Naive B cell (primary cell): ENCODE data around the gene CTRB1. TPM values are rescaled to one million over a fixed set of nuclear protein-coding genes. Genes with fewer than 3 reads are reported as not detected.
"Not testable (repeated sequence)": the region's sequence is repeated elsewhere in the genome, so short reads cannot be mapped to it uniquely, and the experiment has no call there.

Experiments
- ATAC-seq, 2 donors: fragments of 150-1000 bp; cut with Tn5 transposase; 2 replicates each; pipeline ENCODE4 v1.10.0; 2021; ENCODE audit warnings: low read depth in 2 of 2, mild to moderate bottlenecking in 2 of 2, moderate library complexity in 2 of 2
- DNase-seq: peaks from one replicate; pipeline ENCODE4 v3.0.0; 2022
- H3K27ac Mint-ChIP-seq, 6 donors: one replicate each; pipeline ENCODE4 v1.8.0; 2020 to 2022; ENCODE audit warnings: mild to moderate bottlenecking in 6 of 6, mixed read lengths in 6 of 6, moderate library complexity in 5 of 6, inconsistent platforms in 2 of 6
- H3K27me3 Mint-ChIP-seq, 3 donors: one replicate each; pipeline ENCODE4 v1.8.0; 2021 to 2022; ENCODE audit warnings: mixed read lengths in 3 of 3, mild to moderate bottlenecking in 1 of 3
- H3K36me3 Mint-ChIP-seq, 2 donors: one replicate each; pipeline ENCODE4 v1.8.0; 2020 to 2022; ENCODE audit warnings: mixed read lengths in 2 of 2, inconsistent platforms in 1 of 2, mild to moderate bottlenecking in 1 of 2
- H3K4me1 Mint-ChIP-seq, 3 donors: one replicate each; pipeline ENCODE4 v1.8.0; 2020 to 2022; ENCODE audit warnings: mixed read lengths in 3 of 3, inconsistent platforms in 1 of 3, mild to moderate bottlenecking in 1 of 3, moderate library complexity in 1 of 3
- H3K4me3 Mint-ChIP-seq, 8 donors: one replicate each; pipeline ENCODE4 v1.8.0; 2020 to 2022; ENCODE audit warnings: mild to moderate bottlenecking in 8 of 8, mixed read lengths in 8 of 8, moderate library complexity in 8 of 8, inconsistent platforms in 2 of 8
- H3K9me3 Mint-ChIP-seq, 7 donors: one replicate each; pipeline ENCODE4 v1.8.0; 2020 to 2022; ENCODE audit warnings: mixed read lengths in 7 of 7, mild to moderate bottlenecking in 5 of 7, inconsistent platforms in 2 of 7, moderate library complexity in 1 of 7
- polyA plus RNA-seq, 6 donors: library from polyadenylated mRNA; unstranded; fragments of 300-500 nt; fragmentation: Illumina TruSeq; gene quantifications; one replicate each; pipeline ENCODE4 v1.2.3, GENCODE V29; 2021; ENCODE audit warnings: low read depth in 6 of 6

CTRB1 gene
- polyA plus RNA-seq, 6 donors from 2014 or later, result not detected

DNA sequence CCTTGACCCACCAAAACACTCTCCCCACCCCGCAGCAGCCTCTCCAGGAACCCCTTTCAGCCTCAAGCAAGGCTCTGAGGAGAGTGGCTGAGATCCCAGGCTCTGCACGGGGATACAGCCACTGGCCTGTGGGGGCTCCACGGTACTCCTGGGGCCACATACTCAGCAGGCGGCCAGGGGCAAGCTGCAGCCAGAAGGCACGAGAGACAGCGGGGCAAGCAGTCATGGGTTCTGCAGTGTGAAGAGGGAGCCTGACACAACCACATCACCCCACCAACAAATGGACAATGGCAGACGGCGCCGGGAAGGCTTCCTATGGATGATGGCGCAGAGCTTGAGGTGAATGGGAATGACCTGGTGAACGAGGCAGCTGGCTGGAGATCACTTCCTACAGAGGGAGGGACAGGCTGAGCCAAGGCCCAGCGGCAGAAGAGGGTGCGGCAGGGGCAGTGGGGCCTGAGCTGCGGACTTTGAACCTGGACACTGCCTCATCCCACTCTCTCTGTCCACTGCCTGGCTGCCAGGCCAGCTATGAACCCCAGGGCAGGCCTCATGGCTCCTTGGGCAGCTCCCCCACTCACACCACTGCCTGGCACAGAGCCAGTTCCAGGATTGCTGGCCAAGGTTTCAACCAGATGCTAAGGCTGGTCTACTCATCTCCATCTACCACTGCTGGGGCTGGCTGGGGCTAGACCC, 43.5 kb downstream of the CTRB1 start:
- H3K27me3 Mint-ChIP-seq, result peaks cover 62 to 86% (median 77%) of the 10 kb centered on the region in 3 donors
- no peak overlapping the region for H3K27ac Mint-ChIP-seq

DNA sequence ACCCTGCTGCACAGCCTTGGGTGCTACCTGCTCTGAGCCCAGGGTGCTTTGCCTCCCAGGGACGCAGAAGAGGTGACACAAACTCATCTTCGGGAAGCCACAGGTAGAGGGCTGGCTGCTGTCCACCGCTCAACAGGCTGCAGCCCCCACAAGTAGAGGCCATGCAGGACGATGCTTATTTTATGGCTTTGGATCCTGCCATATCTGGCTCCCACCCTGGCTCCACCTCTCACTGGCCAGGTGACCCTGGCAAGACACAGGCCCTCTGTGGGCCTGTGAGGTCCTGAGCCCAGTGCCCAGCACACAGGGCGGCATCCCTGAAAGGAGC, 44.0 kb downstream of the CTRB1 start:
- Mint-ChIP-seq H3K4me3 (peak overlapping the region in 1 of 8 donors; percentile 41), H3K4me1 (peaks cover 11 to 17% (median 12%) of the 10 kb centered on the region in 3 donors), H3K36me3 (no peaks in the 10 kb centered on the region), H3K27ac (no peak overlapping the region), H3K27me3 (peaks cover 58 to 86% (median 80%) of the 10 kb centered on the region in 3 donors), H3K9me3 (no peaks in the 10 kb centered on the region)
- DNase-seq (no peak), ATAC-seq (no peak)

More for the DNA sequence above, 43.5 kb downstream of the CTRB1 start:
- no peaks in the 10 kb centered on the region for H3K9me3 Mint-ChIP-seq
- peak overlapping the region in 1 of 8 donors; percentile 59 for H3K4me3 Mint-ChIP-seq
- DNase-seq (no peak), ATAC-seq (no peak)
- H3K36me3 Mint-ChIP-seq, result no peaks in the 10 kb centered on the region
- H3K4me1 Mint-ChIP-seq, result peaks cover 11 to 17% (median 12%) of the 10 kb centered on the region in 3 donors

DNA sequence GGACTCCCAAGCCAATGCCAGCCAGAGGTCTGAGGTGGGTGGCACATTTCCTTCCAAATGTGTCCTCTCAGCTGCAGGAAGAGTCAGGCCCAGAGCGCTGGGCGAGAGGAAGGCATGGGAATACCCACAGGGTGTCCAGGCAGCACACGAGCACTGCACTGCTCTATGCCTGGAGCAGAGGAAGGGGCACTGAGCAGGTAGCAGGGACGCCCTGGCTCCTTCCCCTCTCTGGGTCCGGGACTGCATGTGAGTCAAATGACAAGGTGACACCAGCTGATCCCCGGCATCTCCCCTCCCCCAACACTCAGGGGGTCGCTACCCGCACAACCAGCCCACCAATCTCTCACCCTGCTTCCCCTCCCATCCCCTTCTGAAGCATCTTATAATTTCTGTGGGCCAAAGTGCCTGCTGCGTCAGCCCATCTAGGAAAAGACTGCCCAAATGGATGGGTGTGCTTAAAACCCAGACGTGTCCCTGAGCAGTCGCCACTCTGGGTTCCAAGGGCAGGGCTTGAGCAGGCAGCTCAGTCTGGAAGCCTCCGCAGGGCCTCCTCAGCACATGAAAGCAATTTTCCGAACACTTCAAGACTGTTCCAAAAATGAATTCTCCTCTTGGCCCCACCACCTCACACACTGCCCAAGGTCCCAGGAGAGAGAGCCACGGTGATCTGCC, 44.6 kb downstream of the CTRB1 start:
- ATAC-seq, result no peak
- Mint-ChIP-seq H3K36me3 (no peaks in the 10 kb centered on the region), H3K27ac (no peak overlapping the region), H3K4me3 (peak overlapping the region in 1 of 8 donors; percentile 41), H3K4me1 (peaks cover 11 to 17% (median 12%) of the 10 kb centered on the region in 3 donors), H3K9me3 (peaks cover 0 to under 1% (median 0%) of the 10 kb centered on the region in 7 donors), H3K27me3 (peaks cover 56 to 86% (median 75%) of the 10 kb centered on the region in 3 donors)
- DNase-seq, result no peak

DNA sequence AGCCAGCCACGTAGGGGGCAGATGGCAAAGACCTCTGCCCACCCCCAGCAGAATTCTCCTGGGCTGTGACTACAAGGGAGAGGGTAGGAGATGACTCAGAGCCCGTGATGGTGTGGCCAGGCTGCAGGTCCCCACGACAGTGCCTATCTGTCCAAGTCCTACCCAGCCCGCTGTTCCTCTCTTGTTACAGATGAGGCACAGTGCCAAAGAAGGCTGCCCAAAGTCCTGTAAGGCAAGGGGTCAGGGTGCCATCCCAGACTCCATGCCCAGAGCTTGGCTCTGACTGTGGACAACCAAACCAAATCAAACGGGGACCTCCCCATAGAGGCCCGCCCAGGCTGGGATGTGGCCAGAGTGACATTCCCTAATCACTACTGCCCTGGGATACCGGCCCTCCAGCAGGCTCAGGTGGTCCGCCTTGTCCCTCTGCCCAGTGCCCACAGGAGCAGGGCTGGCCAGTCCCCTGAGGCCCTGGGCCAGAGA, 45.2 kb downstream of the CTRB1 start:
- peak overlapping the region; percentile 57 to 91 (median 68) for H3K4me3 Mint-ChIP-seq

GRCh38 chr16:75264457-75264998, 45.7 kb downstream of the CTRB1 start:
- Mint-ChIP-seq H3K9me3 (peaks cover 0 to 2% (median 0%) of the 10 kb centered on the region in 7 donors), H3K36me3 (no peaks in the 10 kb centered on the region), H3K4me1 (peaks cover 11 to 17% (median 12%) of the 10 kb centered on the region in 3 donors), H3K27me3 (peaks cover 52 to 78% (median 67%) of the 10 kb centered on the region in 3 donors), H3K4me3 (peak overlapping the region; percentile 57 to 91 (median 73)), H3K27ac (peak overlapping the region in 1 of 6 donors; percentile 59)
- ATAC-seq (no peak), DNase-seq (no peak)

More for the DNA sequence above, 45.2 kb downstream of the CTRB1 start:
- peak overlapping the region in 1 of 6 donors; percentile 59 for H3K27ac Mint-ChIP-seq
- peaks cover 0 to 2% (median 0%) of the 10 kb centered on the region in 7 donors for H3K9me3 Mint-ChIP-seq
- H3K36me3 Mint-ChIP-seq, result no peaks in the 10 kb centered on the region
- no peak for DNase-seq
- peaks cover 11 to 17% (median 12%) of the 10 kb centered on the region in 3 donors for H3K4me1 Mint-ChIP-seq
- ATAC-seq, result no peak
- peaks cover 54 to 80% (median 69%) of the 10 kb centered on the region in 3 donors for H3K27me3 Mint-ChIP-seq

DNA sequence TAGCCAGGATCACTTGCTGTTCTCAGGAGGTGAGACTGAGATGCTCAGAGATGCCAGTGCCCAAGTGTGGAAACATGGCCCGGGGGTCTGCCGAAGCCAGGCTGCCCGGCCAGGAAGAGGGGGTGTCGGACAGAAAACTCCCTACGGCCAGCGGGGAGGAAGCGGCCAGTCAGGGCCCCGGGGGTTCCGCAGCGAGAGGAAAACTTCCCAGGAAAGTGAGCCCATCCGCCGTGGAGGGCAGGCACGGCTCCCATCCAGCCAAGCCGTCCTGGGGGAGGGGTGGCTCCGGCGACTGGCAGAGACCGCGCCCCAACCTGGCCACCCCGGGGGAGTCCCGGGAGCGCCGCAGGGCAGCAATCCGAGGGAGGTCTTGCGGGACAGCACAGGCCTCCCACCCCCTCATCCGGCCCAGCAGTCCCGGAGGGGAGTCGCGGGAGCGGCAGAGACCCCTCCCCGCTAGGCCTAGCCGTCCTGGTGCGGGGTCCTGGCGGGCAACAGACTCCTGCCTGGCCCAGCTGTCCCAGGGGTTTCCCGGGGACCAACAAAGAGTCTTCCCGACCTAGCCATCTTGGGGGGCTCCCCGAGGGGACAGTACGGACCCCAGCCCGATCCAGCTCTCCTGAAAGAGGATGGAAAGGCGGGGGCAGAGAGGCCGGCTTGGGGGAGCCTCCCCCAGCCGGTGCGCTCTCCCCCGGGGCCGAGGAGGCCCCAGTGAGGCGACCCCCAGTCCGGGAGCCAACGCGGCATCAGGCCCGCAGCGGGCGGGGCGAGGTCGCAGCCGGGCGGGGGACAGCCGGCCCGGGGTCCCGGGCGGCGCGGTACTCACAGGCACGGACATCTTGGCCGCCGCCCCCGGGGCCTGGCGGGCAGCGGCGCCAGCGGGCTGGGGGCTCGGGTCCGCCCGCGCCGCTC, 46.5 kb downstream of the CTRB1 start:
- Mint-ChIP-seq H3K27ac (no peak overlapping the region), H3K4me1 (peaks cover 11 to 17% (median 12%) of the 10 kb centered on the region in 3 donors)
- peak in 1 of 2 donors; percentile 4 for ATAC-seq

GRCh38 chr16:75265911-75266701, 47.3 kb downstream of the CTRB1 start:
- Mint-ChIP-seq H3K9me3 (peaks cover 0 to 2% (median 0%) of the 10 kb centered on the region in 7 donors), H3K4me1 (peaks cover 11 to 17% (median 12%) of the 10 kb centered on the region in 3 donors), H3K27me3 (peaks cover 45 to 71% (median 62%) of the 10 kb centered on the region in 3 donors), H3K27ac (peak overlapping the region in 1 of 6 donors; percentile 41), H3K4me3 (peak overlapping the region; percentile 49 to 88 (median 86)), H3K36me3 (no peaks in the 10 kb centered on the region)
- DNase-seq, result no peak
- ATAC-seq, result peak; percentile 16 to 25

More for the DNA sequence above, 46.5 kb downstream of the CTRB1 start:
- H3K36me3 Mint-ChIP-seq, result no peaks in the 10 kb centered on the region
- H3K27me3 Mint-ChIP-seq, result peaks cover 52 to 77% (median 69%) of the 10 kb centered on the region in 3 donors
- peak overlapping the region in 7 of 8 donors; percentile 57 to 91 (median 72) for H3K4me3 Mint-ChIP-seq
- DNase-seq, result no peak
- peaks cover 0 to 2% (median 0%) of the 10 kb centered on the region in 7 donors for H3K9me3 Mint-ChIP-seq

DNA sequence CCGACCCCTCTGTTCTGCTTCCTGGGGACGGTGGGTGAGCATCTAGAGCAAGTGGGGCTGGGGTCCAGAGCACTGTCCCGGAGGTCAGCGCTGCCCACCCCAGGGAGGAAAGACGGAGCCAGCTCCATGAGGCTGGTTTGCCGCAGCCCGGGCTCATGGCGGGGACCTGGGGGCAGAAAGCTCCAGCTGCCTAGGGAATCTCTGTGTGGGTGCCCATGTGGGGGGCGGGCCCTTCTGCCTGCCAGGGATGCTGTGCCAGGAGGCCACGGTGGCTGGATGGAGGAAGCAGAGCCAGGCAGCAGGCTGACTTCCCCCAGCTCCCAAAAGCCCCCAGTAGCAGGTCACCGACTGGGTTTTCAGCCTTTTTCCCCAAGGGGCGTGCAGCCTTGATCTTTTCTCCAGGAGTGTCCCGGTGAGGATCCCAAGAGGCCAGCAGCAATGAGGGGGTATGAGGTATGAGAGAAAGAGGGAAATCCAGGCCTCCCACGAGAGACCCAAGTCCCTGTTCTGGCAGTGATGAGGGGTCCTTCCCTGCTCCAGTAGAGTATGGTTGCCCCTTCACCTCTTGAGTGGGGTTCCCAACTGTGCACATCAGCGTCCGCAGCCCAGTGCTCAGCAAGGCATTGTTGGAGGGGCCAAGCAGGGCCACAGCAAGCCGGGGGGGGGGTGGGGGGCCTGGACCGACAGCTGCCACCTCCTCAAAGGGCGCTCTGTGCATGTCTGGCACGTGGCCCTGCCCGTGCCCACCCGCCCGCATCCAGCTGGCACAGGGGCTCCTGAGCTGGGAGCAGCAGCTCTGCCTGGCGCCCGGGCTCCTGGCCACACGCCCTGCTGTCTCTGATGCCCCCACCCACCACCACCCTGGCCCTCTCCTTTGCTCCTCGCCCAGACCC, 48.2 kb downstream of the CTRB1 start:
- peak overlapping the region in 7 of 8 donors; percentile 49 to 87 (median 85) for H3K4me3 Mint-ChIP-seq
- no peak for DNase-seq
- H3K4me1 Mint-ChIP-seq, result peaks cover 11 to 17% (median 12%) of the 10 kb centered on the region in 3 donors
- H3K9me3 Mint-ChIP-seq, result peaks cover 0 to 2% (median 0%) of the 10 kb centered on the region in 7 donors
- H3K36me3 Mint-ChIP-seq, result no peaks in the 10 kb centered on the region
- ATAC-seq, result no peak
- H3K27me3 Mint-ChIP-seq, result peaks cover 42 to 66% (median 53%) of the 10 kb centered on the region in 3 donors
- no peak overlapping the region for H3K27ac Mint-ChIP-seq

DNA sequence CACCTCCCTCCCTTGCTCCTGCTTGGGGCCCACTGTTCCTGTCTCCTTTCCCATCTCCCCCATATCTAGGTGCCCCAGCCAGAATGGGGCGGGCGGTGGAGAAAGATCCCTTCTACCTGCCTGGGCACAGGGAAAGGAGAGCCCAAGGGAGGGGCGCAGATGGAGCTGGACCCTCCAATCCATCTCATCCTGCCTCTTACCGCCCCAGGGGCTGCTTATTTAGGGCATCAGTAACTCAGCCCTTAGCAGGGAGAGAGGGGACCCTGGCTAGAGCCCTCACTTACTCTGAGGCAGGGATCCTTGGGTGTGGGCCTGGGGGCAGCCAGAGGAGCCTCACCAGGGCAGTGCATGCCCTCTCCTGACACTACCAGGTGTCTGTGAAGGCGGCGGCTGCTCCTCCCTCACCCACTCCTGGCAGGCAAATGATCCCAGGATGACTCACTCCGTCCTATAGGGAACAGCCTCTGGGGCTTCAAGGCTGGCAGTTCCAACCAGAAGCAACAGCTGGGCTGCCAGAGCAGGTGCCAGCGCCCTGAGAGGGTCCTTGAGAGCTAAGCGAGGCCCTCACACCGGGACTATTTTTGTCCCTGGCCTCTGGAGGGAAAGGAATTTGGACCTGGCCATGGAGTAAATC, 49.0 kb downstream of the CTRB1 start:
- peaks cover 0 to 2% (median 0%) of the 10 kb centered on the region in 7 donors for H3K9me3 Mint-ChIP-seq
- peaks cover 35 to 63% (median 50%) of the 10 kb centered on the region in 3 donors for H3K27me3 Mint-ChIP-seq
- DNase-seq, result no peak
- H3K27ac Mint-ChIP-seq, result no peak overlapping the region
- H3K4me3 Mint-ChIP-seq, result peak overlapping the region in 1 of 8 donors; percentile 25
- H3K36me3 Mint-ChIP-seq, result no peaks in the 10 kb centered on the region
- peaks cover 11 to 17% (median 12%) of the 10 kb centered on the region in 3 donors for H3K4me1 Mint-ChIP-seq
- no peak for ATAC-seq

DNA sequence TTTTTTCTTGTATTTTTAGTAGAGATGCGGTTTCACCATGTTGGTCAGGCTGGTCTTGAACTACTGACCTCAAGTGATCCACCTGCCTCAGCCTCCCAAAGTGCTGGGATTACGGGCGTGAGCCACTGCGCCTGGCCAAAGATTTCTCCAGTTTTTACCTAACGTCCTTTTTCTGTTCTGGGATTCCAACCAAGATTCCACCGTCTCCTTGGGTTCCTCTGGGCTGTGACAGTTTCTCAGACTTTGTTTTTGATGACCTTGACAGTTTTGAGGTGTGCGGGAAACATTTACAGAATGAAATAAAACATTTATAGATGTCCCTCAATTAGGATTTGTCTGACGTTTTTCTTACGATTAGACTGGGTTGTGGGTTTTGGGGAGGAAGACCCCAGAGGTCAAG, 50.6 kb downstream of the CTRB1 start:
- peak overlapping the region in 1 of 8 donors; percentile 22 for H3K4me3 Mint-ChIP-seq
- H3K4me1 Mint-ChIP-seq, result peaks cover 9 to 15% (median 10%) of the 10 kb centered on the region in 3 donors
- H3K27ac Mint-ChIP-seq, ATAC-seq, H3K36me3 Mint-ChIP-seq, DNase-seq, H3K9me3 Mint-ChIP-seq: not testable (repeated sequence)
- H3K27me3 Mint-ChIP-seq, result peaks cover 24 to 63% (median 49%) of the 10 kb centered on the region in 3 donors
